ENCODE measurements around the gene PACS1. TPM values are rescaled to one million over a fixed set of nuclear protein-coding genes. Genes with fewer than 3 reads are reported as not detected.

PACS1 gene
- polyA plus RNA-seq, 1 donor (not counting 4 experiments of a cell fraction or from before 2014, with no cell fraction given), result 14.9 TPM

- Histone ChIP-seq H3K4me3 (ENCODE audit: control insufficient read depth in 2 of 3, extremely low read depth in 1 of 3, insufficient read depth in 2 of 3, low read depth in 1 of 3, low read length in 3 of 3) (no peak overlapping the region), H3K79me2 (ENCODE audit: control insufficient read depth, insufficient read depth, low read length) (peaks cover 6% of the 10 kb centered on the region), H2AFZ (ENCODE audit: control insufficient read depth, low read length) (no peak overlapping the region), H3K27me3 (ENCODE audit: control insufficient read depth, extremely low read depth, insufficient read depth, low read length) (peaks cover 11% of the 10 kb centered on the region), H3K9ac (ENCODE audit: control insufficient read depth, extremely low read depth, insufficient read depth, low read length) (no peak overlapping the region), H3K27ac (ENCODE audit: control insufficient read depth, insufficient read depth, low read length) (no peak overlapping the region), H3K4me2 (ENCODE audit: control insufficient read depth, extremely low read depth, insufficient read depth, low read depth, low read length) (no peak overlapping the region), H3K9me1 (ENCODE audit: control insufficient read depth, extremely low read depth, insufficient read depth, low read length) (no peaks in the 10 kb centered on the region), H3K36me3 (ENCODE audit: control insufficient read depth in 2 of 2, extremely low read depth in 1 of 2, insufficient read depth in 2 of 2, low read length in 2 of 2) (no peaks in the 10 kb centered on the region), H3K4me1 (ENCODE audit: control insufficient read depth, extremely low read depth, insufficient read depth, low read length) (peaks cover 11% of the 10 kb centered on the region), H3K9me3 (ENCODE audit: control insufficient read depth, low read depth, low read length) (no peaks in the 10 kb centered on the region), H4K20me1 (ENCODE audit: control insufficient read depth, extremely low read depth, insufficient read depth, low read length) (no peaks in the 10 kb centered on the region)
- DNase-seq (ENCODE audit: low read depth, low spot score) (no peak), FAIRE-seq (no peak)
- dilution Hi-C loops (cut with MboI; ENCODE audit: extremely low pct_ligation_motif_present, low sequenced_read_pairs), result no loop called here
- TF ChIP-seq EZH2 (IDR thresholded peaks at IDR 0.05; ENCODE audit: low read length), result no peak
- TF ChIP-seq, protein P1, sequence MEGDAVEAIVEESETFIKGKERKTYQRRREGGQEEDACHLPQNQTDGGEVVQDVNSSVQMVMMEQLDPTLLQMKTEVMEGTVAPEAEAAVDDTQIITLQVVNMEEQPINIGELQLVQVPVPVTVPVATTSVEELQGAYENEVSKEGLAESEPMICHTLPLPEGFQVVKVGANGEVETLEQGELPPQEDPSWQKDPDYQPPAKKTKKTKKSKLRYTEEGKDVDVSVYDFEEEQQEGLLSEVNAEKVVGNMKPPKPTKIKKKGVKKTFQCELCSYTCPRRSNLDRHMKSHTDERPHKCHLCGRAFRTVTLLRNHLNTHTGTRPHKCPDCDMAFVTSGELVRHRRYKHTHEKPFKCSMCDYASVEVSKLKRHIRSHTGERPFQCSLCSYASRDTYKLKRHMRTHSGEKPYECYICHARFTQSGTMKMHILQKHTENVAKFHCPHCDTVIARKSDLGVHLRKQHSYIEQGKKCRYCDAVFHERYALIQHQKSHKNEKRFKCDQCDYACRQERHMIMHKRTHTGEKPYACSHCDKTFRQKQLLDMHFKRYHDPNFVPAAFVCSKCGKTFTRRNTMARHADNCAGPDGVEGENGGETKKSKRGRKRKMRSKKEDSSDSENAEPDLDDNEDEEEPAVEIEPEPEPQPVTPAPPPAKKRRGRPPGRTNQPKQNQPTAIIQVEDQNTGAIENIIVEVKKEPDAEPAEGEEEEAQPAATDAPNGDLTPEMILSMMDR (optimal IDR thresholded peaks at IDR 0.05 in 1 of 3, IDR thresholded peaks at IDR 0.05 in 1 of 3, conservative IDR thresholded peaks at IDR 0.05 in 1 of 3; ENCODE audit: extremely low read depth in 1 of 3, insufficient read depth in 2 of 3, low read length in 3 of 3), result no peak
Observed at GRCh38 chr11:66047541-66048365, 22.3 kb upstream of the PACS1 start.

- Histone ChIP-seq H4K20me1 (ENCODE audit: control insufficient read depth, extremely low read depth, insufficient read depth, low read length) (no peaks in the 10 kb centered on the region), H3K9me3 (ENCODE audit: control insufficient read depth, low read depth, low read length) (no peaks in the 10 kb centered on the region), H3K27me3 (ENCODE audit: control insufficient read depth, extremely low read depth, insufficient read depth, low read length) (peaks cover 11% of the 10 kb centered on the region), H3K4me3 (ENCODE audit: control insufficient read depth in 2 of 3, extremely low read depth in 1 of 3, insufficient read depth in 2 of 3, low read depth in 1 of 3, low read length in 3 of 3) (no peak within 1 kb of the TSS), H3K9me1 (ENCODE audit: control insufficient read depth, extremely low read depth, insufficient read depth, low read length) (no peaks in the 10 kb centered on the region), H3K27ac (ENCODE audit: control insufficient read depth, insufficient read depth, low read length) (no peak within 1 kb of the TSS), H2AFZ (ENCODE audit: control insufficient read depth, low read length) (no peak within 1 kb of the TSS), H3K4me2 (ENCODE audit: control insufficient read depth, extremely low read depth, insufficient read depth, low read depth, low read length) (no peak within 1 kb of the TSS), H3K9ac (ENCODE audit: control insufficient read depth, extremely low read depth, insufficient read depth, low read length) (no peak within 1 kb of the TSS), H3K4me1 (ENCODE audit: control insufficient read depth, extremely low read depth, insufficient read depth, low read length) (peaks cover 17% of the 10 kb centered on the region), H3K36me3 (ENCODE audit: control insufficient read depth in 2 of 2, extremely low read depth in 1 of 2, insufficient read depth in 2 of 2, low read length in 2 of 2) (no peaks in the 10 kb centered on the region), H3K79me2 (ENCODE audit: control insufficient read depth, insufficient read depth, low read length) (peaks cover 16% of the 10 kb centered on the region)
- TF ChIP-seq, protein P1 (optimal IDR thresholded peaks at IDR 0.05 in 1 of 3, IDR thresholded peaks at IDR 0.05 in 1 of 3, conservative IDR thresholded peaks at IDR 0.05 in 1 of 3; ENCODE audit: extremely low read depth in 1 of 3, insufficient read depth in 2 of 3, low read length in 3 of 3), result no peak
- no peak for TF ChIP-seq EZH2 (IDR thresholded peaks at IDR 0.05; ENCODE audit: low read length)
- no peak for DNase-seq (ENCODE audit: low read depth, low spot score)
- dilution Hi-C loops (cut with MboI; ENCODE audit: extremely low pct_ligation_motif_present, low sequenced_read_pairs), result no loop called here
- no peak for FAIRE-seq
Observed at GRCh38 chr11:66048547-66049323, 21.3 kb upstream of the PACS1 start, which contains the start of gene GAL3ST3. GAL3ST3 (minus strand) TSS chr11:66049161; CDS start chr11:66045415, 3,746 bp downstream.
